ENCODE measurements around the gene SINHCAF. TPM values are rescaled to one million over a fixed set of nuclear protein-coding genes. Genes with fewer than 3 reads are reported as not detected.
A peak's percentile ranks its signal among the peaks of the same experiment; 100 is the strongest.

SINHCAF gene
- total RNA-seq, 1 experiment from 2014 or later: 497 TPM

DNA sequence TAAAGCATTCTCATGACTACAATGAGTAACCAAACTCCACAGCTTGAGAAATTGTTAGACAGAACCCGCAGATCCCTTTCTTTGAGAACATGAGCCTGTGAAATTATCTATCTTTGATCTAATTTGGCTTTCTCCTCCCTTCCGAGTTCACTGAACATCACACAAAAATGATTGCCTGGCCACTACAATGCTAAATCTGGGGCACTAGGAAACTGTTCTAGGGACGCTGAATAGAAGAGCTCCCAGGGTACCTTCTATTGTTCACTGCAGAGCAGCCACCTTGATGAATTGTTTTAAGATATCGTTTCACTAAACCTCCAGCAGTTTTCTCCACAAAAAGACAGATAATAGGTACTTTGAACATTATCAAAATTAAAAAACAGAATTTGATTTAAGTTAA is 47.5 kb downstream of the SINHCAF start:
- H3K4me2 ChIP-seq (ENCODE audit: insufficient read depth, insufficient read length, low read length): no peak overlapping the region
- Mint-ChIP-seq H3K4me1 (peaks cover 18 to 23% of the 10 kb centered on the region in 2 experiments), H3K27me3 (ENCODE audit: low read depth) (no peaks in the 10 kb centered on the region), H3K36me3 (ENCODE audit: insufficient read depth in 1 of 3, low read depth in 3 of 3) (peaks cover 27 to 63% (median 56%) of the 10 kb centered on the region in 3 experiments; a peak in 6 of 7 replicates), H3K9me3 (no peaks in the 10 kb centered on the region), H3K4me3 (no peak overlapping the region), H3K27ac (peak overlapping the region in 2 of 3 experiments; percentile 16 to 40; a peak in 3 of 7 replicates)
- H3K27ac ChIP-seq (ENCODE audit: insufficient read length, low read depth, low read length): no peak overlapping the region
- H3K79me1 ChIP-seq (ENCODE audit: insufficient read depth, low read depth, low read length, poor library complexity, severe bottlenecking): no peaks in the 10 kb centered on the region
- no peak overlapping the region for H2BK20ac ChIP-seq (ENCODE audit: low read depth, low read length, poor library complexity, severe bottlenecking)
- H3K9ac ChIP-seq (ENCODE audit: extremely low read depth, insufficient read length, low read length): no peak overlapping the region
- no peaks in the 10 kb centered on the region for H4K20me1 ChIP-seq (ENCODE audit: control insufficient read depth, insufficient read depth, insufficient read length)
- no peak overlapping the region for H3K14ac ChIP-seq (ENCODE audit: insufficient read depth, low read length)
- H2BK12ac ChIP-seq (ENCODE audit: insufficient read length, low read depth, low read length): no peak overlapping the region
- H3K4me1 ChIP-seq (ENCODE audit: insufficient read depth, low read length): no peaks in the 10 kb centered on the region
- H4K8ac ChIP-seq (replicated peaks; ENCODE audit: insufficient read length, low read depth, low read length): no peak overlapping the region
- H3K18ac ChIP-seq (ENCODE audit: insufficient read length, low read depth, low read length): no peak overlapping the region
- no peak overlapping the region for H3K56ac ChIP-seq (ENCODE audit: insufficient read length, low read depth, low read length)
- H3K27me3 ChIP-seq (ENCODE audit: insufficient read depth, low read length): no peaks in the 10 kb centered on the region
- no peak overlapping the region for H2AK5ac ChIP-seq (ENCODE audit: insufficient read length, low read length)
- H2BK15ac ChIP-seq (ENCODE audit: low read depth, low read length): no peak overlapping the region
- H4K5ac ChIP-seq (ENCODE audit: insufficient read length, low read depth, low read length): no peak overlapping the region
- TF ChIP-seq, protein P1, sequence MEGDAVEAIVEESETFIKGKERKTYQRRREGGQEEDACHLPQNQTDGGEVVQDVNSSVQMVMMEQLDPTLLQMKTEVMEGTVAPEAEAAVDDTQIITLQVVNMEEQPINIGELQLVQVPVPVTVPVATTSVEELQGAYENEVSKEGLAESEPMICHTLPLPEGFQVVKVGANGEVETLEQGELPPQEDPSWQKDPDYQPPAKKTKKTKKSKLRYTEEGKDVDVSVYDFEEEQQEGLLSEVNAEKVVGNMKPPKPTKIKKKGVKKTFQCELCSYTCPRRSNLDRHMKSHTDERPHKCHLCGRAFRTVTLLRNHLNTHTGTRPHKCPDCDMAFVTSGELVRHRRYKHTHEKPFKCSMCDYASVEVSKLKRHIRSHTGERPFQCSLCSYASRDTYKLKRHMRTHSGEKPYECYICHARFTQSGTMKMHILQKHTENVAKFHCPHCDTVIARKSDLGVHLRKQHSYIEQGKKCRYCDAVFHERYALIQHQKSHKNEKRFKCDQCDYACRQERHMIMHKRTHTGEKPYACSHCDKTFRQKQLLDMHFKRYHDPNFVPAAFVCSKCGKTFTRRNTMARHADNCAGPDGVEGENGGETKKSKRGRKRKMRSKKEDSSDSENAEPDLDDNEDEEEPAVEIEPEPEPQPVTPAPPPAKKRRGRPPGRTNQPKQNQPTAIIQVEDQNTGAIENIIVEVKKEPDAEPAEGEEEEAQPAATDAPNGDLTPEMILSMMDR (conservative IDR thresholded peaks at IDR 0.05): no peak
- H3K23me2 ChIP-seq (ENCODE audit: insufficient read length, low read depth, low read length, poor library complexity, severe bottlenecking): no peaks in the 10 kb centered on the region
- H2BK5ac ChIP-seq (ENCODE audit: insufficient read length, low read length): no peak overlapping the region
- no peaks in the 10 kb centered on the region for H3K79me2 ChIP-seq (ENCODE audit: insufficient read depth, low read length)
- H3K23ac ChIP-seq (ENCODE audit: insufficient read length, low read depth, low read length): no peak overlapping the region
- no peaks in the 10 kb centered on the region for H3K9me3 ChIP-seq (ENCODE audit: control insufficient read depth, low read depth, low read length)
- no CpG with 5 or more reads among the region's 4 CpGs for WGBS (ENCODE audit: extremely low coverage, insufficient read length, low lambda C conversion rate)
- no peak overlapping the region for H3K4ac ChIP-seq (ENCODE audit: low read depth, low read length)
- no peak overlapping the region for H2AFZ ChIP-seq (ENCODE audit: low read length)
- DNase-seq: no peak
- no peak overlapping the region for H2BK120ac ChIP-seq (ENCODE audit: low read depth, low read length, poor library complexity, severe bottlenecking)
- H3T11ph ChIP-seq (ENCODE audit: low read length): no peak overlapping the region
- H4K91ac ChIP-seq (ENCODE audit: insufficient read length, low read depth, low read length): no peak overlapping the region

Data from H9 (cell line).